HG02763 (cell line): Measurements from ENCODE around the gene TCHP.
"Not testable (repeated sequence)": the region's sequence is repeated elsewhere in the genome, so short reads cannot be mapped to it uniquely, and the experiment has no call there.

Source experiments
- ATAC-seq: cut with Tn5 transposase; IDR thresholded peaks from one replicate; pipeline ENCODE4 v1.9.1; 2021; ENCODE audit warnings: mild to moderate bottlenecking, moderate library complexity; ENCODE audit not compliant: unreplicated experiment

The TCHP gene

DNA sequence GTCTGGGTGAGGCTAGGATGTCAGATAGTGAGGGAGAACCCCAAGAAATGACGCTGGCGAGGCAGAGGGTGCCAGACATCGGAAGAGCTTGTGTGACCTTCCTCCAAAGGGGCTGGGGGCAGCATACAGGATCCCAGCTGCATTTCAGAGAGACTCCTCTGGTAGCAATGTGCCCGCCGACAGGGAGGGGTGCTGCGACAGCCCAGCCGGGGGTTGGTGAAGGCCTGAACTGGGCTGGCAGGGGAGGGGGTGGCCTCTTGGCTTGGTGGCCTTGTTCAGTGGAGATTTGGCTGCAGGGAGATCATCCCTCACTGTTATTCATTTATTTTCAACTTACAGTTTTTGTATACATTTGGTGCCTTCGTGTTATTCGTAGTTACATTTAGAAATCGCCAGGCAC, 5.2 kb downstream of the TCHP start:
- ATAC-seq: no peak

DNA sequence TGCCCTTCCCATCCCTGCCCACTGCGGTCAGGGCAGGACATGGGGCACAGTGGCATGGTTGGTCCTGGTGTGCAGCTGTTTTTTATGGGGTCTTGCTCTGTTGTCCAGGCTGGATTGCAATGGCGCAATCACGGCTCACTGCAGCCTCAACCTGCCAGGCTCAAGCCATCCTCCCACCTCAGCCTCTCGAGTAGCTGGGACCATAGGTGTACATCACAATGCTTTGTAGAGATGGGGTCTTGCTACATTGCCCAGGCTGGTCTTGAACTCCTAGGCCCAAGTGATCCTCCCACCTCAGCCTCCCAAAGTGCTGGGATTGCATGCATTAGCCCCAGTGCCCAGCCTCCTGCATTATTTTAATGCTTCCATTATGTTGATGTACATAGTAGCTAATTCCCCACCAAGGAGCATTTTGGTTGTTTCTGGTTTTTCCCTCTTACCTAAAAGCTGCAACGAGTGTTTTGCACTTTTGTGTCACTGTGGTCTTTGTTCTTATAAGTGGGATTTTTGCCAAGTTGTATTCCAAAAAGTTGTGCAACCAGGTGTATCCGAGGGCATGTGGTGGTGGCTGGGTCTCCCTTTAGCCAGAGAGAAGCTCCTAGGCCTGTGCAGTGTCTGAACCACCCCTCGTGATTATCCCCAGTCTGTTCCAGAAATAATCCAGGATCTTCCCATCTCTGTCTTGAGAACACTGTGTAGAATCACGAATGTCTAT, 10.3 kb downstream of the TCHP start:
- no peak for ATAC-seq

GRCh38 chr12:109910969-109911348, 10.9 kb downstream of the TCHP start:
- ATAC-seq: no peak

- ATAC-seq: no peak
Observed at GRCh38 chr12:109912855-109913321, 12.8 kb downstream of the TCHP start.

GRCh38 chr12:109914461-109914860, 14.4 kb downstream of the TCHP start:
- ATAC-seq: no peak

DNA sequence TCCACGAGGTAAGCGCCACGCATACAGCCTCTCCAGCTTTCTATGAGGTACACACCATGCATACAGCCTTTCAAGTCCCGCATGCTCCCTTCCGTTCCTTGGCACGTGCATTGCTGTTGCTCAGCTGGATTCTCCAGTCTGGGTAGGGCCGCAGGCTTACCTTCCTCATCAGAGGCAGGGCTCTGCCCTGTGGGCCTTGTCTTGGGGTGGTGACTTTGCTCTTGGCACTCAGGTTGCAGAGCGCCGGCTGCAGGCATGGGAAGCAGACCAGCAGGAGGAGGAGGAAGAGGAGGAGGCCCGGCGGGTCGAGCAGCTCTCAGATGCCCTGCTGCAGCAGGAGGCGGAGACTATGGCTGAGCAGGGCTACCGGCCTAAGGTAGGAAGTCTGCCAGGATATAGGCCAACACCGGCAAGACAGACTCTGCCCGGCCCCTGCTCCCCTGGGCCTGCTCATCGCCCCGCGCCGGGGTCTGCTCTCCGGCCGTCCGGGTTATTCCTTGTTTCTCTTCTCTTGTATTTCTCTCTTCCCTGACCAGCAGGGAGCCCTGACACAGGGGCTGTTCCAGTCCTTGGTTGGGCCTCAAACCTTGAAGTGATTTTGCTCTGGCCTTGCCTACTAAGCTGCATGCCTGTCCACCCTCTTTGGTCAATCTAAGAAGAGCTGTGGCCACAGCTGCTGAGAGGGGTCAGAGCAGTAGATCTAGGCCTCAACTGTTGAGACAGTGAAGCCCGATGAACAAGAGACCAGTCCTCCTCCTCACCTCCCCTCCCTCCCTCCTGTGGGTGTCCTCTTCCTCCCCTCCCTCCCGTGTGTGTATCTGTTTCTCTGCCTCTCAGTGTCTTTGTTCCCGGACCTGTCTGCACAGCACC, 15.3 kb downstream of the TCHP start:
- no peak for ATAC-seq

GRCh38 chr12:109916045-109916444, 16.0 kb downstream of the TCHP start:
- no peak for ATAC-seq

- no peak for ATAC-seq
Observed at GRCh38 chr12:109919456-109919855, 19.4 kb downstream of the TCHP start.

DNA sequence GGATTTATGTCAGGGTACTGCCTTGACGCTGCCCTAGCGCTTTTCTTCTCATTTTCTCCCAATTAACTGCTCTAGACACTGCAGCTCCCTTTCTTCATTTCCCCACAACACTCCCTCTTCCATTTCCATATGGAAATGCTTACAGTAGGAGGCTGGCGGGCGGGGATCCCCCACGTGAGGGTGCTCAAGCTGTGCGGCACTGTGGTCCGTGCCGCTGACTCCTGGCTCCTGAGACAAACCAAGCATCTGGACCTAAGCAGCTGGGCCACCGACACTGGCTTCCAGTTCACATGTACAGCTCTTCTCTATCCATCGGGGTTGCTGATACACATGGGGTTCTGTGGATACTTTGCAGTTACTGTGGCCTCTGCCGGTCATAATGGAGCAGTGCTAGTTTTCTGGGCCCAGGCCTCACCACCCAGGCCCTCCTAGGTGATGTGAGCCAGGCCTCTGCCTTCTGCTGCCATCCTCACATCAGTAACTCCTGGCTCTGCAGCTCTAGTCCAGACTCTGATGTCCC, 20.2 kb downstream of the TCHP start:
- ATAC-seq: no peak

DNA sequence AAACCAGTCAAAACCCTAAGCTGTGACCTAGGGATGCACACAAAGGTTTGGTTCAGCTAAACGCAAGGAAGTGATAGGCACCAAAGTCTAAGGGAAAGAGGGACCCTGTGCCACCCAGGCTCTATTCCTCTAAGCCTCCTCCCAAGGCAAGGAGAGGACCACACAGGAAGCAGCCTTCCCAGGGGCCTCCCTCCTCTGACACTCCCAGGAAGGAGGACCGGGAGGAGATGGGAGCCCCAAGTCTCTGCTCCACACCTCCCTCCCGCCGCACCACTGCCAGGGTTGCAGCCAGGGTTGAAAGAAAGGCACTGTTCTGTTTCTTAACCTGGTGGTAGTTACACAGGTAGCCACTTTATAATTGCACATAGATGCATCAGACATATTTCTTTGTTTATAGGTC, 21.9 kb downstream of the TCHP start:
- ATAC-seq: no peak

- ATAC-seq: no peak
Observed at GRCh38 chr12:109923038-109923437, 23.0 kb downstream of the TCHP start.

GRCh38 chr12:109923481-109924245, 23.6 kb downstream of the TCHP start:
- no peak for ATAC-seq

GRCh38 chr12:109925185-109925840, 25.2 kb downstream of the TCHP start:
- ATAC-seq: no peak

DNA sequence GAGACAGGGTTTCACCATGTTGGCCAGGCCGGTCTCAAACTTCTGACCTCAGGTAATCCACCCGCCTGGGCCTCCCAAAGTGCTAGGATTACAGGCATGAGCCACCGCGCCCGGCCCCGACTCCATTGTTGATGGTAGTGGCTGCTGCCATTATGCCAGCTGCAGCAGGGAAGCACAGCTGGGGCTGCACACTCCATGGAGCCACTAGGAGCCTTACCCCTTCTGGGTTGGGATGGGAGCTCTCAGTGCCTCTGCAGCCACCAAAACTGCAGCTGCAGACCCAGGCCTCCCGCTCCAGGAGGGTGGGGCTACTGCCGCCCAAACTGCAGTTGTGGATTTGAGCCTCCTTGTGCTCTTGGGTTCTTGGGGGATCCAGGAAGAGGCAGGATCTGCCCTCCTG, 25.9 kb downstream of the TCHP start:
- ATAC-seq: no peak

- ATAC-seq: no peak
Observed at GRCh38 chr12:109926488-109927210, 26.6 kb downstream of the TCHP start.

GRCh38 chr12:109927622-109928021, 27.5 kb downstream of the TCHP start:
- no peak for ATAC-seq

- ATAC-seq: no peak
Observed at GRCh38 chr12:109928058-109928656, 28.1 kb downstream of the TCHP start.

DNA sequence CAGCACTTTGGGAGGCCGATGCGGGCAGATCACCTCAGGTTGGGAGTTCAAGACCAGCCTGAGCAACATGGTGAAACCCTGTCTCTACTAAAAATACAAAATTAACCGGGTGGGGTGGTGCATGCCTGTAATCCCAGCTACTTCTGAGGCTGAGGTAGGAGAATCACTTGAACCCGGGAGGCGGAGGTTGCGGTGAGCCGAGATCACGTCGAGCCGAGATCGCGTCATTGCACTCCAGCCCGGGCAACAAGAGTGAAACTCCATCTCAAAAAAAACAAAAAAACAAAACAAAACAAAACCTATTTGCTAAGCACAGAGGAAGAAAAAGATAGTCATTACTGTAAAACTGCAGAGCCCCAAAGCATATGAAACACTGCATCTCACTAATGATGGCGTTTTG, 29.3 kb downstream of the TCHP start:
- ATAC-seq: not testable (repeated sequence)

DNA sequence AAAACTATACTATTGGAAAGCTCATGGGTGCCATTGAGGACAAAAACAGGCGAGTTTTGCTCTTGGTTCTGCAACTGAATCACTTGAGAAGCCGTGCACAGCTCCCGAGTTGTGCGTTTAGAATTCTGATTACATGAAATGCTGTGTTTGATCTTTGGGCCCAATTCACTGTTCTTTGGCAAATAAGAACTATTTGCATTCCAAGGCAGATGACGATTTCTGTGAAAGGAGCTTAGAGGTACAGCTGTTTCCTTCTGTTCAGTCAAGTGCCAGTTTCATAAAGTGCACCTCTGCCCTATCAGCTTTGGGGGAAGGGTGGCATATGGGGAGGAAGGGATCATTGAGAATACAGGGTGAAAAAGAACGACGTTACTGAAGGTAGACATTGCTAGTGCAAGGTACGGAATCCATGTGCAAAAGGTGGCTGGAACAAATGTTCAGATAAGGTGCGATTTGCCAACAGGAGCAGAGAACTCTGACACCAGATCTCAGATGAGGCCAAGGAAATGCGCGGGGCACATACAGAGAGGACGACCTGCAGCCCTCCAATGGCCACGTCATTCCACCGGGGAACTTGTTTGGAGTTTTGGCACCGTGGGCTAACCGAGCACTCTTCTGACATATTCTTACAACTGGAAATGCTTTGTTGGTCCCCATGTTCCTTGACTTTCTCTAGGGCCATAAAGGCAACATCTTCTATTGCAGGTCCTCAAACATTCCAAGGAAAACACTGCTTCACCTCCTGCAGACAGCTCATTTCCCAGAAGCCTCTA, 30.1 kb downstream of the TCHP start:
- no peak for ATAC-seq
